ENCODE results near the gene NFIA.

Gene NFIA

DNA sequence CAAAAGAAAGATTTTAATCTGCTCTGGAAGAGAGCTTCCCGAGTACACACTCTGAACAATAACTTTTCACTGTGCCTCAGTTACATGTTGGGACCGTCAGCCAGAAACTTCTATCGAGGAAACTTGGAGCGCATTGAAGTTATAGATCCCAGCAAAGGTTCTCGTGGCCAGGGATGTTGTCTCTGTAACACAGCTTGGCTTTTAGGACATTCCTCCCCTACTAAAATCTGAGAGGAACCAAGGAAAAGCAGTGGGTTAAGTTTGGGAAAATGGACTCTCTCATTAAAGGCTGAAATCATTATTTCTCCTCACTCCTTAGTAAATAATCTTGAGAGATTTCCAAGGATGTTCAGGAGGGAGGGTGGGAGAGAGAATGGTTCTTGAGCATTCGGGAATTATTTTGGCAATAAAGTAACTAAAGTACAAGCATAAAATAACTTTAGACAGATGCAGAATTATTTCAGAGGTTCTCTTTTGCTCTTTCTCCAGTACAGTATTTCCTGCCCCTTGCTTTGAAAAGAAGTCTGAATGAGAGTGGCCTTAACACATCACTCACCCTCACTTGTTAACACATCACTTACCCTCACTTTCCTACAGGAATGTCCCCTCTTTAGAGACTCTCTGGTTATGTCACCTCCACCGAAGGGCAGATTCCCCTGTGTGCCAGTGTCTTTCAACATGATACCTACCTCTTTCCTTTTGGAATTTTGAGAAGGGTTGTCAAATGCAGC is 1.8 kb upstream of the NFIA start:
- TF ChIP-seq FOXM1 (IDR thresholded peaks at IDR 0.05; ENCODE audit: borderline replicate concordance, low read depth) (no peak), CREB1 (IDR thresholded peaks at IDR 0.05; ENCODE audit: low read depth) (no peak), NFIC (IDR thresholded peaks at IDR 0.05) (no peak), ZBTB7A (IDR thresholded peaks at IDR 0.05; ENCODE audit: low read depth) (no peak), RAD21 (IDR thresholded peaks at IDR 0.05; ENCODE audit: low read depth) (no peak), TCF12 (IDR thresholded peaks at IDR 0.05; ENCODE audit: low read depth) (no peak), YY1 (IDR thresholded peaks at IDR 0.05; ENCODE audit: low read depth) (no peak), EP300 (IDR thresholded peaks at IDR 0.05; ENCODE audit: borderline replicate concordance) (no peak)

DNA sequence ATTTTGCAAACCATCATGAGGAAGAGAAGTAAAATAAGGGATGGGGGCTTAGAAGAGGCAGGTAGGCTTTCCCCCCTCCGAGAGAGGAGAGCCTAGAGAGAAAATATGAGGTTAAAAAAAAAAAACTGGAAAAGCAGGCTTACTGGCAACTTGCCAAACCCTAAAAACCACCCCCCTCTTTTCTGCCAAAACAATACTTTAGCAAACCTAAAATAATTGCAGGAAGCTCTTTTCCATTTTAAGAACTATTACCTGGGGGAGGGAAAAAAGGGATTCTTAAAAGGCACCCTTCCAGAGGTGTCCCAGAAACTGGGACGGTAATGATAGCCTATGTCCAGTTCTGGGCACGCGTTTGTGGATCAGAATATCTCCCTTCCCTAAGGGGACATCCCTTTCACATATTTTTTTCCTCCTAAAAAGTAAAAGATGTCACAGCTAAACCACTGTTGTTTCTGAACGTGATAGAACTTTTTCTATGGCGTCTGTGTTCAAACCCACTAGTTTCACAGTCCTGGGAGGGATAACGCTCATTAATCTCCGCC is 1.1 kb upstream of the NFIA start:
- TF ChIP-seq FOXM1 (IDR thresholded peaks at IDR 0.05; ENCODE audit: borderline replicate concordance, low read depth) (peak; percentile 33; the same call in 1 of the 2 replicates), TEAD4 (IDR thresholded peaks at IDR 0.05) (no peak), NFIC (IDR thresholded peaks at IDR 0.05) (peak; percentile 96)
- TF ChIP-seq, protein P1, sequence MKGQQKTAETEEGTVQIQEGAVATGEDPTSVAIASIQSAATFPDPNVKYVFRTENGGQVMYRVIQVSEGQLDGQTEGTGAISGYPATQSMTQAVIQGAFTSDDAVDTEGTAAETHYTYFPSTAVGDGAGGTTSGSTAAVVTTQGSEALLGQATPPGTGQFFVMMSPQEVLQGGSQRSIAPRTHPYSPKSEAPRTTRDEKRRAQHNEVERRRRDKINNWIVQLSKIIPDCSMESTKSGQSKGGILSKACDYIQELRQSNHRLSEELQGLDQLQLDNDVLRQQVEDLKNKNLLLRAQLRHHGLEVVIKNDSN (IDR thresholded peaks at IDR 0.05) = no peak
- TF ChIP-seq, protein P2, sequence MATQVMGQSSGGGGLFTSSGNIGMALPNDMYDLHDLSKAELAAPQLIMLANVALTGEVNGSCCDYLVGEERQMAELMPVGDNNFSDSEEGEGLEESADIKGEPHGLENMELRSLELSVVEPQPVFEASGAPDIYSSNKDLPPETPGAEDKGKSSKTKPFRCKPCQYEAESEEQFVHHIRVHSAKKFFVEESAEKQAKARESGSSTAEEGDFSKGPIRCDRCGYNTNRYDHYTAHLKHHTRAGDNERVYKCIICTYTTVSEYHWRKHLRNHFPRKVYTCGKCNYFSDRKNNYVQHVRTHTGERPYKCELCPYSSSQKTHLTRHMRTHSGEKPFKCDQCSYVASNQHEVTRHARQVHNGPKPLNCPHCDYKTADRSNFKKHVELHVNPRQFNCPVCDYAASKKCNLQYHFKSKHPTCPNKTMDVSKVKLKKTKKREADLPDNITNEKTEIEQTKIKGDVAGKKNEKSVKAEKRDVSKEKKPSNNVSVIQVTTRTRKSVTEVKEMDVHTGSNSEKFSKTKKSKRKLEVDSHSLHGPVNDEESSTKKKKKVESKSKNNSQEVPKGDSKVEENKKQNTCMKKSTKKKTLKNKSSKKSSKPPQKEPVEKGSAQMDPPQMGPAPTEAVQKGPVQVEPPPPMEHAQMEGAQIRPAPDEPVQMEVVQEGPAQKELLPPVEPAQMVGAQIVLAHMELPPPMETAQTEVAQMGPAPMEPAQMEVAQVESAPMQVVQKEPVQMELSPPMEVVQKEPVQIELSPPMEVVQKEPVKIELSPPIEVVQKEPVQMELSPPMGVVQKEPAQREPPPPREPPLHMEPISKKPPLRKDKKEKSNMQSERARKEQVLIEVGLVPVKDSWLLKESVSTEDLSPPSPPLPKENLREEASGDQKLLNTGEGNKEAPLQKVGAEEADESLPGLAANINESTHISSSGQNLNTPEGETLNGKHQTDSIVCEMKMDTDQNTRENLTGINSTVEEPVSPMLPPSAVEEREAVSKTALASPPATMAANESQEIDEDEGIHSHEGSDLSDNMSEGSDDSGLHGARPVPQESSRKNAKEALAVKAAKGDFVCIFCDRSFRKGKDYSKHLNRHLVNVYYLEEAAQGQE (IDR thresholded peaks at IDR 0.05; ENCODE audit: low read depth) = no peak

GRCh38 chr1:61081686-61082310 is 563 bp upstream of the NFIA start:
- 0 out of 2 replicates have a peak, but pooled peaks have one; percentile 14 for TF ChIP-seq EP300 (IDR thresholded peaks at IDR 0.05; ENCODE audit: borderline replicate concordance)
- no peak for TF ChIP-seq TAF1 (IDR thresholded peaks at IDR 0.05; ENCODE audit: low read depth)
- no peak for TF ChIP-seq YY1 (IDR thresholded peaks at IDR 0.05; ENCODE audit: low read depth)
- TF ChIP-seq TCF12 (IDR thresholded peaks at IDR 0.05; ENCODE audit: low read depth) = no peak
- no peak for TF ChIP-seq ZBTB7A (IDR thresholded peaks at IDR 0.05; ENCODE audit: low read depth)
- TF ChIP-seq FOXM1 (IDR thresholded peaks at IDR 0.05; ENCODE audit: borderline replicate concordance, low read depth) = no peak
- TF ChIP-seq RAD21 (IDR thresholded peaks at IDR 0.05; ENCODE audit: low read depth) = no peak
- 0 out of 2 replicates have a peak, but pooled peaks have one; percentile 2 for TF ChIP-seq TEAD4 (IDR thresholded peaks at IDR 0.05)
- 0 out of 2 replicates have a peak, but pooled peaks have one; percentile 9 for TF ChIP-seq MAX (IDR thresholded peaks at IDR 0.05)
- no peak for TF ChIP-seq NFIC (IDR thresholded peaks at IDR 0.05)
- TF ChIP-seq, protein P2 (IDR thresholded peaks at IDR 0.05; ENCODE audit: low read depth) = no peak

GRCh38 chr1:61083013-61083806 is 849 bp downstream of the NFIA start:
- TF ChIP-seq YY1 (IDR thresholded peaks at IDR 0.05; ENCODE audit: low read depth) (peak; percentile 56; the same call in 1 of the 2 replicates), MAX (IDR thresholded peaks at IDR 0.05) (peak; percentile 25; the same call in 1 of the 2 replicates), NFIC (IDR thresholded peaks at IDR 0.05) (no peak)
- TF ChIP-seq, protein P2 (IDR thresholded peaks at IDR 0.05; ENCODE audit: low read depth) = no peak

Measured in Ishikawa (cell line).